CD4-positive, alpha-beta T cell (primary cell): ENCODE measurements around the gene KDELR3. TPM values are rescaled to one million over a fixed set of nuclear protein-coding genes. Genes with fewer than 3 reads are reported as not detected.

Experiments
- ATAC-seq: fragments of 200-7000 bp; cut with Tn5 transposase; one replicate; pipeline ENCODE4 v1.10.0; 2022; ENCODE audit warnings: mild to moderate bottlenecking; ENCODE audit not compliant: poor library complexity
- CTCF ChIA-PET: fragments of 350-600 bp; sonication (Branson Sonifier 250); formaldehyde crosslinking; loops from one replicate; lab custom pipeline; 2021; ENCODE audit warnings: antibody characterized with exemption, inconsistent platforms; lab: Charles Lee
- POLR2A ChIA-PET: fragments of 350-600 bp; sonication (Branson Sonifier 250); formaldehyde crosslinking; loops from one replicate; lab custom pipeline; 2021; ENCODE audit warnings: antibody characterized with exemption, inconsistent platforms; lab: Charles Lee
- DNase-seq, 14 experiments: peaks; one replicate each; pipeline ENCODE4 v3.0.0-alpha.2; 2013 to 2020; ENCODE audit warnings: mixed read lengths in 2 of 14
- H3K27ac ChIP-seq, 2 donors: one replicate each; pipeline versions ENCODE4 v1.5.1 to v1.7.0; 2013; ENCODE audit warnings: low read length in 2 of 2, low read depth in 1 of 2, mild to moderate bottlenecking in 1 of 2
- H3K27me3 ChIP-seq, 2 experiments: 1 replicate in 1 of 2; 2 replicates in 1 of 2; pipeline versions ENCODE4 v1.6.1 to v1.7.0; 2013; ENCODE audit warnings: low read length in 2 of 2, control low read depth in 1 of 2, mild to moderate bottlenecking in 1 of 2, moderate library complexity in 1 of 2; ENCODE audit not compliant: insufficient read depth in 2 of 2, control insufficient read depth in 1 of 2
- H3K36me3 ChIP-seq: one replicate; pipeline ENCODE4 v1.6.1; 2013; ENCODE audit warnings: low read length, control low read depth; ENCODE audit not compliant: insufficient read depth
- H3K4me1 ChIP-seq: one replicate; pipeline ENCODE4 v1.6.1; 2013; ENCODE audit warnings: low read length, control low read depth; ENCODE audit not compliant: insufficient read depth
- H3K4me3 ChIP-seq: one replicate; pipeline ENCODE4 v1.5.1; 2013; ENCODE audit warnings: mild to moderate bottlenecking, low read length, moderate library complexity
- H3K9me3 ChIP-seq, 2 experiments: 1 replicate in 1 of 2; 2 replicates in 1 of 2; pipeline versions ENCODE4 v1.6.1 to v1.7.0; 2013; ENCODE audit warnings: low read length in 2 of 2, mild to moderate bottlenecking in 2 of 2, control low read depth in 1 of 2, moderate library complexity in 1 of 2; ENCODE audit not compliant: control insufficient read depth in 1 of 2, insufficient read depth in 1 of 2
- H3K27ac Mint-ChIP-seq: one replicate; pipeline ENCODE4 v1.8.0; 2020; ENCODE audit warnings: mixed read lengths
- H3K27me3 Mint-ChIP-seq: one replicate; pipeline ENCODE4 v1.8.0; 2021; ENCODE audit warnings: mixed read lengths
- H3K36me3 Mint-ChIP-seq: one replicate; pipeline ENCODE4 v1.8.0; 2021; ENCODE audit warnings: low read depth, mixed read lengths
- H3K4me1 Mint-ChIP-seq: one replicate; pipeline ENCODE4 v1.8.0; 2021; ENCODE audit warnings: low read depth, mixed read lengths
- H3K4me3 Mint-ChIP-seq: one replicate; pipeline ENCODE4 v1.8.0; 2020; ENCODE audit warnings: mild to moderate bottlenecking, mixed read lengths
- H3K9me3 Mint-ChIP-seq: one replicate; pipeline ENCODE4 v1.8.0; 2020; ENCODE audit warnings: mixed read lengths
- CTCF ChIP-seq: fragments of 200-600 bp; IDR thresholded peaks from one replicate; pipeline ENCODE4 v1.8.0; 2022; ENCODE audit warnings: antibody characterized with exemption, mild to moderate bottlenecking
- intact Hi-C, 2 experiments: fragments of 100-400 bp; cut with DNase I in 1 of 2; cut with micrococcal nuclease in 1 of 2; formaldehyde crosslinking; loops; one replicate each; pipeline versions ENCODE4 v1.15.1 to v1.9.0; 2023 to 2025; cut with DNase I, micrococcal nuclease
- total RNA-seq, 174 experiments: library from RNA in 2 of 174; stranded (reverse) in 2 of 174; gene quantifications; one replicate each; pipeline ENCODE4 v1.2.3 and lab custom pipeline; 2021 to 2026

The KDELR3 gene
- total RNA-seq, 2 experiments from 2014 or later, result not detected

GRCh38 chr22:38423512-38424503 lies 44.1 kb upstream of the KDELR3 start:
- Histone ChIP-seq H3K27me3 (no peaks in the 10 kb centered on the region), H3K36me3 (no peaks in the 10 kb centered on the region), H3K27ac (no peak overlapping the region), H3K4me1 (no peaks in the 10 kb centered on the region), H3K9me3 (peaks cover 0 to 4% of the 10 kb centered on the region in 2 experiments), H3K4me3 (no peak overlapping the region)
- Mint-ChIP-seq H3K4me3 (no peak overlapping the region), H3K27ac (no peak overlapping the region), H3K27me3 (no peaks in the 10 kb centered on the region), H3K4me1 (no peaks in the 10 kb centered on the region), H3K9me3 (no peaks in the 10 kb centered on the region), H3K36me3 (no peaks in the 10 kb centered on the region)
- ChIA-PET POLR2A (no interaction called here), CTCF (no interaction called here)
- DNase-seq, result no peak
- intact Hi-C loops, result no loop called here
- no peak for TF ChIP-seq CTCF
- no peak for ATAC-seq

- no peak for TF ChIP-seq CTCF
- intact Hi-C loops, result no loop called here
Measured at GRCh38 chr22:38424525-38425080, 43.3 kb upstream of the KDELR3 start.

GRCh38 chr22:38426628-38427027 lies 41.3 kb upstream of the KDELR3 start:
- ChIA-PET POLR2A (no interaction called here), CTCF (no interaction called here)
- no peak for ATAC-seq
- no peaks in the 10 kb centered on the region for H3K4me1 Mint-ChIP-seq
- Histone ChIP-seq H3K36me3 (no peaks in the 10 kb centered on the region), H3K27me3 (no peaks in the 10 kb centered on the region), H3K9me3 (peaks cover 0 to 4% of the 10 kb centered on the region in 2 experiments), H3K27ac (no peak overlapping the region), H3K4me3 (no peak overlapping the region), H3K4me1 (no peaks in the 10 kb centered on the region)
- intact Hi-C loops, result no loop called here
- H3K27ac Mint-ChIP-seq, result no peak overlapping the region
- no peak overlapping the region for H3K4me3 Mint-ChIP-seq
- H3K36me3 Mint-ChIP-seq, result no peaks in the 10 kb centered on the region
- no peak for TF ChIP-seq CTCF
- no peaks in the 10 kb centered on the region for H3K9me3 Mint-ChIP-seq
- no peak for DNase-seq
- no peaks in the 10 kb centered on the region for H3K27me3 Mint-ChIP-seq

More at GRCh38 chr22:38424525-38425080, 43.3 kb upstream of the KDELR3 start:
- H3K4me1 Mint-ChIP-seq, result no peaks in the 10 kb centered on the region
- no peaks in the 10 kb centered on the region for H3K9me3 Mint-ChIP-seq
- no peak overlapping the region for H3K27ac Mint-ChIP-seq
- Histone ChIP-seq H3K27ac (no peak overlapping the region), H3K4me3 (no peak overlapping the region), H3K36me3 (no peaks in the 10 kb centered on the region), H3K27me3 (no peaks in the 10 kb centered on the region), H3K9me3 (peaks cover 0 to 4% of the 10 kb centered on the region in 2 experiments), H3K4me1 (no peaks in the 10 kb centered on the region)
- DNase-seq (no peak), ATAC-seq (no peak)
- no peak overlapping the region for H3K4me3 Mint-ChIP-seq
- no peaks in the 10 kb centered on the region for H3K27me3 Mint-ChIP-seq
- ChIA-PET CTCF (no interaction called here), POLR2A (no interaction called here)
- H3K36me3 Mint-ChIP-seq, result no peaks in the 10 kb centered on the region
